Endothelial cell of umbilical vein (primary cell): ENCODE measurements around the gene TSPAN15. TPM values are rescaled to one million over a fixed set of nuclear protein-coding genes. Genes with fewer than 3 reads are reported as not detected.

Experiments
- BruUV-seq: library from RNA; stranded (reverse); fragments of 400-500 nt; replicated peaks from 2 replicates; lab custom pipeline; 2021; lab: Mats Ljungman, UMichigan
- CTCF ChIA-PET: fragments of 300-600, 350-600 bp; sonication (Branson Sonifier 250); formaldehyde crosslinking; loops from one replicate; lab custom pipeline; 2021; ENCODE audit warnings: antibody characterized with exemption, inconsistent platforms; lab: Charles Lee
- POLR2A ChIA-PET: fragments of 300-600, 350-600 bp; sonication (Branson Sonifier 250); formaldehyde crosslinking; loops from one replicate; lab custom pipeline; 2021; ENCODE audit warnings: antibody characterized with exemption, inconsistent platforms; lab: Charles Lee
- DNase-seq: peaks from one replicate; pipeline ENCODE4 v3.0.0-alpha.2; 2011; ENCODE audit warnings: low read depth, low spot score
- FAIRE-seq: peaks from 2 replicates; lab custom pipeline; 2011; peaks lifted over from hg19 to GRCh38; lab: Jason Lieb, UNC
- H2AFZ ChIP-seq: 2 replicates; pipeline ENCODE4 v1.6.0; 2012; ENCODE audit warnings: low read depth, low read length, control low read depth, inconsistent platforms
- H3K27ac ChIP-seq: 2 replicates; pipeline ENCODE4 v1.5.1; 2011; ENCODE audit warnings: low read depth, mild to moderate bottlenecking, control low read depth, low read length, moderate library complexity; ENCODE audit not compliant: insufficient read depth
- H3K27me3 ChIP-seq, 2 experiments: 2 replicates each; pipeline versions ENCODE4 v1.6.0 to v1.6.1; 2011; ENCODE audit warnings: low read length in 2 of 2, mixed read lengths in 1 of 2; ENCODE audit not compliant: control insufficient read depth in 2 of 2, insufficient read depth in 2 of 2
- H3K36me3 ChIP-seq, 2 experiments: 2 replicates in 1 of 2; 3 replicates in 1 of 2; pipeline ENCODE4 v1.5.1; 2011; ENCODE audit warnings: low read length in 2 of 2, mild to moderate bottlenecking in 1 of 2, moderate library complexity in 1 of 2; ENCODE audit not compliant: control insufficient read depth in 2 of 2, insufficient read depth in 2 of 2; ENCODE audit errors: extremely low read depth in 1 of 2
- H3K4me1 ChIP-seq: 3 replicates; pipeline ENCODE4 v1.5.1; 2011; ENCODE audit warnings: mild to moderate bottlenecking, low read length; ENCODE audit not compliant: control insufficient read depth, insufficient read depth; ENCODE audit errors: extremely low read depth
- H3K4me2 ChIP-seq: 2 replicates; pipeline ENCODE4 v1.6.1; 2011; ENCODE audit warnings: low read length, control low read depth, mixed read lengths; ENCODE audit not compliant: insufficient read depth
- H3K4me3 ChIP-seq, 3 experiments: fragments of 200-600 bp in 1 of 3; sonication (generic), shearing (Covaris generic) in 1 of 3; replicated peaks in 1 of 3; 2 replicates each; pipeline ENCODE4 v1.5.1; 2011 to 2016; ENCODE audit warnings: control low read depth in 3 of 3, low read length in 3 of 3, mild to moderate bottlenecking in 2 of 3, inconsistent platforms in 1 of 3, low read depth in 1 of 3, moderate library complexity in 1 of 3; ENCODE audit not compliant: insufficient read depth in 1 of 3
- H3K79me2 ChIP-seq: 2 replicates; pipeline ENCODE4 v1.6.0; 2012; ENCODE audit warnings: low read length, inconsistent platforms; ENCODE audit not compliant: control insufficient read depth, insufficient read depth
- H3K9ac ChIP-seq: replicated peaks from 2 replicates; pipeline ENCODE3; 2011; ENCODE audit warnings: low read length, control low read depth; ENCODE audit not compliant: insufficient read depth; ENCODE audit errors: extremely low read depth
- H3K9me1 ChIP-seq: replicated peaks from 3 replicates; pipeline ENCODE4 v1.6.0; 2011; ENCODE audit warnings: mild to moderate bottlenecking, low read length; ENCODE audit not compliant: control insufficient read depth, insufficient read depth; ENCODE audit errors: extremely low read depth
- H3K9me3 ChIP-seq: replicated peaks from 2 replicates; pipeline ENCODE4 v1.5.1; 2012; ENCODE audit warnings: low read length, inconsistent platforms; ENCODE audit not compliant: control insufficient read depth, insufficient read depth
- H4K20me1 ChIP-seq: replicated peaks from 2 replicates; pipeline ENCODE3; 2011; ENCODE audit warnings: mild to moderate bottlenecking, low read length; ENCODE audit not compliant: control insufficient read depth, insufficient read depth; ENCODE audit errors: extremely low read depth
- EZH2 ChIP-seq: IDR thresholded peaks from 2 replicates; pipeline ENCODE4 v1.6.1; 2012; ENCODE audit warnings: borderline replicate concordance, low read depth, mild to moderate bottlenecking, moderate library complexity, low read length, inconsistent platforms; ENCODE audit not compliant: severe bottlenecking
- FOS ChIP-seq: IDR thresholded peaks from 2 replicates; pipeline ENCODE4 v1.6.1; 2011; ENCODE audit warnings: mild to moderate bottlenecking, low read length, moderate library complexity, borderline replicate concordance; ENCODE audit not compliant: insufficient read depth
- GATA2 ChIP-seq: IDR thresholded peaks from 2 replicates; pipeline ENCODE4 v1.7.0; 2011; ENCODE audit warnings: low read depth, mild to moderate bottlenecking, moderate library complexity, mixed read lengths, low read length; ENCODE audit not compliant: insufficient read length, insufficient read depth
- JUN ChIP-seq: IDR thresholded peaks from 2 replicates; pipeline ENCODE4 v1.6.1; 2011; ENCODE audit warnings: borderline replicate concordance, low read depth; ENCODE audit not compliant: insufficient read length, insufficient read depth
- MYC ChIP-seq: IDR thresholded peaks from one replicate; pipeline ENCODE4 v1.6.1; 2011; ENCODE audit warnings: mild to moderate bottlenecking, low read depth, low read length
- POLR2A ChIP-seq: IDR thresholded peaks from 2 replicates; pipeline ENCODE4 v1.6.1; 2012; ENCODE audit warnings: low read depth, mild to moderate bottlenecking, control low read depth, low read length
- POLR2AphosphoS5 ChIP-seq: IDR thresholded peaks from 2 replicates; pipeline ENCODE4 v1.6.1; 2012; ENCODE audit warnings: low read depth, mild to moderate bottlenecking, control low read depth, low read length, moderate library complexity; ENCODE audit not compliant: insufficient read depth
- dilution Hi-C: fragments of 300-500 bp; cut with MboI; formaldehyde crosslinking; loops from one replicate; pipeline ENCODE4 v1.15.0; 2019; ENCODE audit warnings: low sequenced_read_pairs; ENCODE audit not compliant: extremely low pct_ligation_motif_present
- intact Hi-C: fragments of 100-400 bp; cut with micrococcal nuclease; formaldehyde crosslinking; loops from one replicate; pipeline ENCODE4 v1.10.0; 2022
- polyA plus RNA-seq, 4 experiments: library from polyadenylated mRNA; depleted of rRNA in 3 of 4; stranded (reverse) in 3 of 4; unstranded in 1 of 4; fragments of >200 nt; gene quantifications; 2 replicates each; pipeline versions ENCODE4 v1.2.1 to v1.2.3, GENCODE V29; 2011 to 2012; ENCODE audit warnings: missing spikeins in 1 of 4
- total RNA-seq: library from RNA; stranded (reverse); gene quantifications from 2 replicates; pipeline ENCODE4 v1.2.3, GENCODE V29; 2021
- TF ChIP-seq, protein P1 (sequence below), 2 donors: IDR thresholded peaks; 1 replicate in 1 of 2; 2 replicates in 1 of 2; pipeline ENCODE4 v1.5.1; 2011; ENCODE audit warnings: low read length in 2 of 2, mild to moderate bottlenecking in 2 of 2, moderate library complexity in 2 of 2, control low read depth in 1 of 2, inconsistent platforms in 1 of 2, low read depth in 1 of 2; ENCODE audit not compliant: insufficient read depth in 1 of 2; ENCODE audit errors: extremely low read depth in 1 of 2
- TF ChIP-seq, protein P2 (sequence below): IDR thresholded peaks from 2 replicates; pipeline ENCODE4 v1.6.1; 2011; ENCODE audit not compliant: insufficient read depth, insufficient read length

TSPAN15 gene
- total and polyA plus RNA-seq, 2 donors (not counting 3 experiments of a cell fraction or from before 2014, with no cell fraction given): 78.4 to 189 TPM

DNA sequence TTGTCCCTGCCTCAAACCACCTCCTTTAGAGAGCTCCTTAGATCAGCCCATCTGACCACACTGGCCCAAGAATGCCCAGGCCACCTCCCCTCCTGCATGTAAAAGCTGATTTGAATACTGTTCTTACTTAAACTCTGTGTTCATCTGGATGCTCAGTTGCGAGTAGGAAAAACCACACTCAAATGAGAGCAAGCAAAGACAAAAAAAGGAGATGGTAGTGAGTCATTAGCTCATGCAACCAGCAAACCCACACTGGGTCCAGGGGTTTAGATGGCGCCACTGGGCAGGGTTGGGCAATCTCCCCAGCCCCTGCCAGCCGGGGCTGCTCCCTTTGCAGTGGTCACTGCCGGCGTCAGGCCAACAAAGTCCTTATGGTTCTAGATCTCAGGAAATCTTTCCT is 32.7 kb downstream of the TSPAN15 start:
- Histone ChIP-seq H2AFZ (no peak overlapping the region), H3K9me3 (no peaks in the 10 kb centered on the region), H3K79me2 (no peaks in the 10 kb centered on the region), H3K4me3 (no peak overlapping the region), H3K9me1 (no peaks in the 10 kb centered on the region), H3K27ac (no peak overlapping the region), H3K4me2 (no peak overlapping the region), H4K20me1 (no peaks in the 10 kb centered on the region), H3K27me3 (no peaks in the 10 kb centered on the region), H3K4me1 (peaks cover 39% of the 10 kb centered on the region), H3K9ac (no peak overlapping the region), H3K36me3 (peaks cover 0 to 6% of the 10 kb centered on the region in 2 experiments)
- intact Hi-C loops (no loop called here), dilution Hi-C loops (no loop called here)
- no peak for TF ChIP-seq MYC
- TF ChIP-seq, protein P1, sequence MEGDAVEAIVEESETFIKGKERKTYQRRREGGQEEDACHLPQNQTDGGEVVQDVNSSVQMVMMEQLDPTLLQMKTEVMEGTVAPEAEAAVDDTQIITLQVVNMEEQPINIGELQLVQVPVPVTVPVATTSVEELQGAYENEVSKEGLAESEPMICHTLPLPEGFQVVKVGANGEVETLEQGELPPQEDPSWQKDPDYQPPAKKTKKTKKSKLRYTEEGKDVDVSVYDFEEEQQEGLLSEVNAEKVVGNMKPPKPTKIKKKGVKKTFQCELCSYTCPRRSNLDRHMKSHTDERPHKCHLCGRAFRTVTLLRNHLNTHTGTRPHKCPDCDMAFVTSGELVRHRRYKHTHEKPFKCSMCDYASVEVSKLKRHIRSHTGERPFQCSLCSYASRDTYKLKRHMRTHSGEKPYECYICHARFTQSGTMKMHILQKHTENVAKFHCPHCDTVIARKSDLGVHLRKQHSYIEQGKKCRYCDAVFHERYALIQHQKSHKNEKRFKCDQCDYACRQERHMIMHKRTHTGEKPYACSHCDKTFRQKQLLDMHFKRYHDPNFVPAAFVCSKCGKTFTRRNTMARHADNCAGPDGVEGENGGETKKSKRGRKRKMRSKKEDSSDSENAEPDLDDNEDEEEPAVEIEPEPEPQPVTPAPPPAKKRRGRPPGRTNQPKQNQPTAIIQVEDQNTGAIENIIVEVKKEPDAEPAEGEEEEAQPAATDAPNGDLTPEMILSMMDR (IDR thresholded peaks at IDR 0.05; ENCODE audit: extremely low read depth in 1 of 2, insufficient read depth in 1 of 2, low read depth in 1 of 2, low read length in 2 of 2): no peak
- no peak for TF ChIP-seq POLR2AphosphoS5
- no TSS peak for BruUV-seq
- CTCF ChIA-PET: interaction anchor here (0.8 to 3.6 kb wide), 4 partner anchors 14 to 34 kb away, joined by 3 to 14 read pairs (median 12); partner anchors contain the start of gene TSPAN15
- FAIRE-seq (no peak), DNase-seq (no peak)
- POLR2A ChIA-PET: no interaction called here

DNA sequence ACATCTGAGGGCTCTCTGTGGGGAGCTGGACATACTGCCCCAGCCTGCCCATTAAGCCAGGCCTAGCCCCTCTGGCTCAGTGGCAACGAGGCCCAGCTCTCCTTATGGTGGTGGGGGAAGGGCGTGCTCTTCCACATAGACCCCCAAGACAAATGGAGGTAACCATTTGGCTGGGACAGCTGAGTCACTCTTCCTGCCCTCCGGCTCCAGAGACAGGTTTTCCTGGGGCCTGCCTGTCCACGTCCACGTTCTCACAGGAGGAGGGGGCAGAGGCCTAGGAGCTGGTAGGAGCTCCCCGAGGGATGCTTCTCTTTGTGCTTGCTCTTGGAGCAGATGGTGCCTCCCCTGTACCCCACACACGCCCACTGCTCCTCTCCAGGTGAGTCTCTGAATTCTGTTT is 33.5 kb downstream of the TSPAN15 start:
- Histone ChIP-seq H3K4me1 (peaks cover 31% of the 10 kb centered on the region), H3K4me3 (no peak overlapping the region), H2AFZ (no peak overlapping the region), H3K9ac (no peak overlapping the region), H3K9me3 (no peaks in the 10 kb centered on the region), H3K4me2 (no peak overlapping the region), H3K27me3 (no peaks in the 10 kb centered on the region), H3K9me1 (no peaks in the 10 kb centered on the region), H3K27ac (no peak overlapping the region), H3K79me2 (no peaks in the 10 kb centered on the region), H4K20me1 (no peaks in the 10 kb centered on the region), H3K36me3 (peaks cover 0 to 6% of the 10 kb centered on the region in 2 experiments)
- ChIA-PET CTCF (interaction anchor here (0.7 to 3.6 kb wide), 5 partner anchors 13 to 76 kb away, joined by 3 to 14 read pairs (median 11); partner anchors contain the start of gene TSPAN15), POLR2A (interaction anchor here (0.6 kb wide), 1 partner anchor 9 kb away, joined by 6 read pairs; no protein-coding TSS in a partner anchor)
- dilution Hi-C loops (no loop called here), intact Hi-C loops (no loop called here)
- no TSS peak for BruUV-seq
- FAIRE-seq (no peak), DNase-seq (no peak)
- TF ChIP-seq MYC: no peak
- TF ChIP-seq POLR2A: no peak
- no peak for TF ChIP-seq JUN
- TF ChIP-seq EZH2: no peak
- TF ChIP-seq FOS: no peak
- TF ChIP-seq, protein P1 (IDR thresholded peaks at IDR 0.05; ENCODE audit: extremely low read depth in 1 of 2, insufficient read depth in 1 of 2, low read depth in 1 of 2, low read length in 2 of 2): no peak
- TF ChIP-seq, protein P2, sequence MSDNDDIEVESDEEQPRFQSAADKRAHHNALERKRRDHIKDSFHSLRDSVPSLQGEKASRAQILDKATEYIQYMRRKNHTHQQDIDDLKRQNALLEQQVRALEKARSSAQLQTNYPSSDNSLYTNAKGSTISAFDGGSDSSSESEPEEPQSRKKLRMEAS: no peak
- no peak for TF ChIP-seq POLR2AphosphoS5
- TF ChIP-seq GATA2: no peak
